Cardiac septum (tissue), 1 donor: ENCODE data around the gene PIK3C2G. TPM values are rescaled to one million over a fixed set of nuclear protein-coding genes. Genes with fewer than 3 reads are reported as not detected.

Source experiments
- DNase-seq: peaks from one replicate; pipeline ENCODE4 v3.0.0-alpha.2; 2020; ENCODE audit warnings: low spot score
- intact Hi-C: fragments of 100-400 bp; cut with DNase I; formaldehyde crosslinking; loops from one replicate; pipeline ENCODE4 v1.14.0; 2022
- total RNA-seq: library from RNA; stranded (reverse); fragmentation: NEBNext Ultra II Directional; extraction: Animal tissue kit (Norgen Biotek cat#: 25700); gene quantifications from one replicate; pipeline ENCODE4 v1.2.1, GENCODE V29; 2021
- donor health status: DM: no; HTN: no; CAD: no.

PIK3C2G gene
- total RNA-seq, 1 donor from 2014 or later: not detected

DNA sequence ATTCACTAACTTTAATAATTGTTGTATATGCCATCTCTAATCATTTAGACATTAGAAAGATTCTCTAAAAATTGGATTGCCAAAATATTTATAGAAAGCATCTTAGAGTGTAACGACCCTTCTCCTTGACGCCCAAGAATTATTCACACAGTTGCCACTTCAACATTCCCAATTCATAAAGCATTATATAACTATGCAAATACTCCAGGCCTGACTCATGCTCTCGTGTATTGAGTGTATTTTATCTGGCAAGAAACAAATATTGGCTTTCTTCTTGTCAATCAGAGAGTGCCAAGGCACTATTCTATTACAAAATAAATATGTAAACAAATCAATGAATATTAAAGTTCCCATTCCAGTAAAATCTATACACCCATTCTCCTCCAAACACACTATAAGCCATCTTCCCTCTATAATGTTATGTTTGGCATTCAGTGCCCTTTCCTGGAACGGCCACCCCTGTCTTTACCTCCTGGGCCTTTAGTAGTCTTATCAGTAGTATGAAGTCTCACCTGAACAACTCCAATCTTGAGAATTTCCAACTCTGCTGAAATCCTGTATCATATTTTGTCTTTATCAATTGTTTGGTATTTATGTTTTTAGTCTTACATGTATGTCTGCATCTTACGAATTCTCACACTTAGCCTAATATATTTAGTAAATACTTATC is 182.6 kb downstream of the PIK3C2G start:
- DNase-seq: no peak
- intact Hi-C loops: no loop called here

- intact Hi-C loops: no loop called here
- no peak for DNase-seq
These were observed 184.8 kb downstream of the PIK3C2G start for GRCh38 chr12:18446061-18446644.

GRCh38 chr12:18454330-18454729 is 193.0 kb downstream of the PIK3C2G start:
- no peak for DNase-seq
- intact Hi-C loops: no loop called here

DNA sequence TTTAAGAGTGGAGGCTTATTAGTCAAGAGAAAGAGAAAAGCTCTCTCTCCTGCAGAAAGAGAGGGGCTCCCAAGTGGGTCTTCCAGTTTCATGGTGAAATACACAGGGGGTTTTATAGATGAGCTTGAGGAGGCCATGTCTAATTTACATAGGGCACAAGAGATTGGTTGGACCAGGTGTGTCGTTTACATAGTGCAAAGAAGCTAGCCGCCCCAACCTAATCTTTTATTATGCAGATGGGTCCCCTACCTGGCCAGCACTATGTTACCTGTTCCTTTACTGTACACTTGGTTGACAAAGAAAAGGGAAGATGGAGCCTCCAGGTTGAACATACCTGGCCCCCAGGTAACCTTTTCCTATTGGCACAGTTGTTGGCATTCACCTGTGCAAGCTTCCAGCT is 195.0 kb downstream of the PIK3C2G start:
- intact Hi-C loops: no loop called here

DNA sequence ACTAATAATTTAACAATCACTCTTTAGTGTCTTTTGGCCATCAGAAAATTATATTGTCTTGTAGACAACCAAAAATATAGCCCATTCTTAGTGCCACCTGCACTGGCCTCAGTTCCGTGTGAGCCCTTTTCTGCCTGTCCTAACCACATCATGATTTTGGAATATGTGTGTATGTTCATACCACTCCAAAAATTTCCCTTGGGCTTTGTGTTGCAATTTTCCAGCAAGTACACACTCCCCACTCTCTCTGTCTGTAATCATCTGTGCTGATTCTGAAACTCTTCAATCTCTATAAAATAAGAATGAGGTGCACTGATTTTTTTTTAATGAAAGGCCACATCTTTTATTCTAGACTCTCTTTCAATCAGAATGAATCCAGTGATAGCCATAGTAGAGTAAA is 196.0 kb downstream of the PIK3C2G start:
- intact Hi-C loops: no loop called here
- DNase-seq: no peak

More for the DNA sequence above, 195.0 kb downstream of the PIK3C2G start:
- DNase-seq: no peak

DNA sequence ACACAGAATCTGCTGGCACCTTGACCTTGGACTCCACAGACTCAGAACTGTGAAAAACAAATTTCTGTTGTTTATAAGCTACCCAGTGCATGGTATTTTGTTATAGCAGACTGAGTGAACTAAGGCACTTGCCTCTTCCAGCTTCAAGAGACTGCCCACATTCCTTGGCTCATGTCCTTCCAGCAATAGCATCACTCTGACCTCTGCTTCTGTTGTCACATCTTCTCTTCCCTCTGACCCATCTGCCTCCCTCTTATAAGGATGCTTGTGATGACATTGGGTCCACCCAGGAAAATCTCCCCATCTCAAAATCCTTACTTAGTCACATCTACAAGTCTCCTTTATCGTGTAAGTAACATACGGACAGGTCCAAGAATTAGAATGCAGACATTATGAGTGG is 200.4 kb downstream of the PIK3C2G start:
- intact Hi-C loops: no loop called here
- DNase-seq: no peak

- intact Hi-C loops: no loop called here
- DNase-seq: no peak
These were observed 201.1 kb downstream of the PIK3C2G start for GRCh38 chr12:18462442-18462841.

DNA sequence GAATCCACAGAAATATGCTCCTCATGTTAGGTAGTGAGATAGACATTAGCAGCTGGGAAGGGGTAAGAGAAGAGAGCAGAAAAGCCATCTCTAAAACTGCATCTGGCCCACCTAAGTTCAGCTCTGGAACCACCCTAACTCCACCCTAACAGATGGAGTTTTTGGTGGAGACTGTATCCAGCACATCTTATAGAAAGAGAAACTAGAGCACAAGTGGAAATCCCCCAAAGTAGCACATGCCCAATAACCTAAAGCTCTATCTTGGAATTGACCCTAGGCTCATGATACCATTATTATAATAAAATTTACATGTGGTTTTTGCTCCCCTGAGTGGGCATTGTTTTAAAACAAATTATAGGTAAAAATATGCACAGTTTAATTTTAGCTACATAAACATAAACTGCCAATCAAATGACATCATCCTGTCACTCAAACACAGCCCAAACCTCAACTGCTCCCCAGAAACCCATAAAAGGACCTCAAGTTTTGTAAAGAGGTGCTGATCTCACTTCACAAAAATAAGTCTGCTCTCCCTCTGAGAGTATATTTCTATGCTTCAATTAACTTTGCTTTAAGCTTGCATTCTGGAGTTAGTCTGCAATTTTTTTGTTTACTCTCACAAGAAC is 206.4 kb downstream of the PIK3C2G start:
- intact Hi-C loops: no loop called here
- no peak for DNase-seq

DNA sequence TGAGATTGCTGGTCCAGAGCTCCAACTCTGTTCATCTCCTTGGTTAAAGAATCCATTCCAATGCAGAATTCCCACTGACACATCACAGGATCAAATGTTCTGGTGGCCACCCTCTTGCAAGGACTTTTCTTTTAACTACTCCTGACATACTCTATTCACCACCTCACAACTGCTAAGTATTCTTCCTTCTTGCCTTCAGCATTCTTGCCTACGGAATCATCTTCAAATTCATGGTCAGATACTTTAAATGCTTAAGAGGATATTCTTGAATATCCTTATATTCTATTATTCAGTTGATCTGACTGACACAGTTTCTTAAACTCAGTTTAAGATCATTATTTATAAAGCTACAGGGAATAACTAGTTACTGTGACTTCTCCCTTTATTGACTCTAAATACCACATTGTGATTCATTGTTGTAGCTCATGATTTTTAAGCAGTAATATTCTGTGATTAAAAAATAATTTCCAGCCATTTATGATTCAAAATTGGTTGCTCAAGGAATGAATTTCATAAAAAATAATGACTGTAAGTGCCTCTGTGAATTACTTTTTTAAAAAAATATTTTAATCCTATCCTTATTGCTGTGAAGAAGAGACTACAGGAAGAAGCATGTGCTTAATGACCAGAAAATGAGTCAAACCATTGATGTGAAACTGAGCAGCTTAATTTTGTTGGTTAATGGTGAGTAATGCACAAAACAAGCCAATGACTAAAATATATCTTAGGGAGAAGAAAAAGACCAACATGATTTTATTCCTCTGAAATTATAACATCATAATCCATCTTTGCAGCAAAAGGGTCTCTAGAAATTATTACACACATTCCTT is 207.1 kb downstream of the PIK3C2G start:
- intact Hi-C loops: no loop called here
- no peak for DNase-seq

- DNase-seq: no peak
- intact Hi-C loops: no loop called here
These were observed 208.9 kb downstream of the PIK3C2G start for GRCh38 chr12:18470251-18470650.

GRCh38 chr12:18472304-18472703 is 211.0 kb downstream of the PIK3C2G start:
- no peak for DNase-seq
- intact Hi-C loops: no loop called here

DNA sequence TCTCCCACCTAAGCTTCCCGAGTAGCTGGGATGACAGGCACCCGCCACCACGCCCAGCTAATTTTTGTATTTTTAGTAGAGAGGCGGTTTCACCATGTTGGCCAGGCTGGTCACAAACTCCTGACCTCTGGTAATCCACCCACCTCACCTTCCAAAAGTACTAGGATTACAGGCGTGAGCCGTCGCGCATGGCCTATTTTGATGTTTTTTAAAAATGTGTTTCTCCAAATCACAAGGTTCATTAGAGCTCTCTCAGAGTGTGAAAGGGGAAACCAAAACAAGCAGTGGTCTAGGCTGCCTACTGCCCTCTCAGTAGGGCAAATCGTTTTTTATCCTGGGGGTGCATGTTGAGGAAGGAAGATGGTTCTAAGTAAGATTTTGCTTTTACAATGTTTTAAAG is 211.5 kb downstream of the PIK3C2G start:
- DNase-seq: no peak
- intact Hi-C loops: no loop called here

GRCh38 chr12:18476861-18477260 is 215.5 kb downstream of the PIK3C2G start:
- intact Hi-C loops: no loop called here
- no peak for DNase-seq

- intact Hi-C loops: no loop called here
- no peak for DNase-seq
These were observed 217.9 kb downstream of the PIK3C2G start for GRCh38 chr12:18479256-18479655.

DNA sequence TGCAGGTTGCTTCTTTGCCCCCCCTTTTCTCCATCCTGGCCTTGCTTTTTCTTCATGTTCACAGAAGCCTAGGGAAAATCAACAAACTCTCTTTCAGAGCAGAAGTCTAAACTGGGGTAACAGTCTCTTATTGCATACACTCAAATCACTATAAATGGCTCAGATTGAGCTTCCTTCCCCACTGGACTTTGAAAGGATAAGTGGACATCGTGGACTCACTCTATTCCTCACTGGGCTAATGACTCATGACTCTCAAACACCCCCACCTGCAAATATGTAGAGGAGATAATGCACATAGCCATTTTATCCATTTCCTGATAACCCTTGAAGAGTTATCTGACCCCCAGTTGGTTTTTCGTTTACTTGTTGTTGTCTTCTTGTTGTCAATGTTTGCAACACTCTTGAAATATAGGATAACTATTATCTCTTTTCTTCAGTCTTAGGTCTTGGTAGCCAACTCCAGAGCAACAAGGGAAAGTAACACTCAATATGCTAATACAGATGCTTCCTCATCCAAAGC is 221.3 kb downstream of the PIK3C2G start:
- DNase-seq: no peak
- intact Hi-C loops: no loop called here

GRCh38 chr12:18483698-18484325 is 222.5 kb downstream of the PIK3C2G start:
- intact Hi-C loops: no loop called here
- DNase-seq: no peak

DNA sequence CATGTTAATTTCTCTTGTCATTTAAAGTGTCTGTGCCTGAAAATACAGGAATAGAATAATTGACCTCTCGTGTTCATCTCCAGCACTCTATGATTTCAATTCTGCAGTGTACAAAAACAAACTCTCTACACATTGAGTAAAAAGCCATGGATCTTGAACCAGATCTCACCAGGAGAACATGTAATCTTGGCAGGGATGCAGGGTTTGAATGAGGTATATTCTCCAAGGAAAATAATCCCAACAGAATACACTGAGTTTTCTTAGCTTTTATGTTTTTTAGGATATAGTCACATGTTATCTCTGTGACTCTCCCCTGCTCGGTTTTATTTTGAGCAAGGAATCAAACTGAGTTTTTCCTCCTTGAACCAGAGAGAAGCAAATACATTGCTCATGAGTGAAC is 224.7 kb downstream of the PIK3C2G start:
- intact Hi-C loops: no loop called here

DNA sequence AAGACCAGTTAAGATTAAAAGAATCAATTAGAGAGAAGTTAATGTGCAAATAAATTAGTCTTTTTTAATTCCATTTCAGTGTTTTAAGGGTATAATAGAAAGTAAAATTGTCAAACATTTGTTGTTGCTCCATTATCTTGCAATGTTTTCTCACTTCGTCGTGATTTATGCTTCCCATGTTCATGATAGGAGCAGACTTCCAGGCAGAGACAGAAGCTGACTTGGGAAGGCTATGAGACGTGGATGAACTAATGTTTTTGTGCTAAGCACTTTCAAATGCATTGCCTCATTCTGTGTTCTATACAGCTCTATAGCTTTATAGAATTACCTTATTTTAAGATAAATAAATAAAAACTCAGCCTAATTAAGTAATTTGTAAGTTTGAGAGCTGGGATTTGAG is 226.2 kb downstream of the PIK3C2G start:
- intact Hi-C loops: no loop called here
- DNase-seq: no peak

More for the DNA sequence above, 224.7 kb downstream of the PIK3C2G start:
- no peak for DNase-seq

- intact Hi-C loops: no loop called here
These were observed 231.2 kb downstream of the PIK3C2G start for GRCh38 chr12:18492372-18493025.

More at GRCh38 chr12:18492372-18493025, 231.2 kb downstream of the PIK3C2G start:
- no peak for DNase-seq
